Effector memory CD4-positive, alpha-beta T cell (primary cell): ENCODE measurements around the gene CCL4.
"Not testable (repeated sequence)": the region's sequence is repeated elsewhere in the genome, so short reads cannot be mapped to it uniquely, and the experiment has no call there.

ENCODE experiments used
- DNase-seq, 3 donors: peaks; one replicate each; pipeline ENCODE4 v3.0.0-alpha.2; 2020
- H3K27ac ChIP-seq: 2 replicates; pipeline ENCODE4 v1.7.0; 2013; ENCODE audit warnings: mild to moderate bottlenecking, low read length, moderate library complexity; ENCODE audit not compliant: insufficient read depth, poor library complexity, severe bottlenecking
- H3K27me3 ChIP-seq: replicated peaks from 2 replicates; pipeline ENCODE4 v1.7.0; 2013; ENCODE audit warnings: mild to moderate bottlenecking, low read length; ENCODE audit not compliant: insufficient read depth, control insufficient read depth, poor library complexity, severe bottlenecking
- H3K36me3 ChIP-seq: 2 replicates; pipeline ENCODE4 v1.7.0; 2013; ENCODE audit warnings: mild to moderate bottlenecking, low read length, moderate library complexity; ENCODE audit not compliant: control insufficient read depth, insufficient read depth
- H3K4me1 ChIP-seq: 2 replicates; pipeline ENCODE4 v1.7.0; 2013; ENCODE audit warnings: low read length, mild to moderate bottlenecking; ENCODE audit not compliant: control insufficient read depth, insufficient read depth, poor library complexity, severe bottlenecking
- H3K4me3 ChIP-seq: 2 replicates; pipeline ENCODE4 v1.7.0; 2013; ENCODE audit warnings: low read length, low read depth, mild to moderate bottlenecking; ENCODE audit not compliant: insufficient read depth, poor library complexity, severe bottlenecking
- H3K9me3 ChIP-seq: 2 replicates; pipeline ENCODE4 v1.7.0; 2013; ENCODE audit warnings: mild to moderate bottlenecking, low read length, moderate library complexity; ENCODE audit not compliant: control insufficient read depth

Gene CCL4

DNA sequence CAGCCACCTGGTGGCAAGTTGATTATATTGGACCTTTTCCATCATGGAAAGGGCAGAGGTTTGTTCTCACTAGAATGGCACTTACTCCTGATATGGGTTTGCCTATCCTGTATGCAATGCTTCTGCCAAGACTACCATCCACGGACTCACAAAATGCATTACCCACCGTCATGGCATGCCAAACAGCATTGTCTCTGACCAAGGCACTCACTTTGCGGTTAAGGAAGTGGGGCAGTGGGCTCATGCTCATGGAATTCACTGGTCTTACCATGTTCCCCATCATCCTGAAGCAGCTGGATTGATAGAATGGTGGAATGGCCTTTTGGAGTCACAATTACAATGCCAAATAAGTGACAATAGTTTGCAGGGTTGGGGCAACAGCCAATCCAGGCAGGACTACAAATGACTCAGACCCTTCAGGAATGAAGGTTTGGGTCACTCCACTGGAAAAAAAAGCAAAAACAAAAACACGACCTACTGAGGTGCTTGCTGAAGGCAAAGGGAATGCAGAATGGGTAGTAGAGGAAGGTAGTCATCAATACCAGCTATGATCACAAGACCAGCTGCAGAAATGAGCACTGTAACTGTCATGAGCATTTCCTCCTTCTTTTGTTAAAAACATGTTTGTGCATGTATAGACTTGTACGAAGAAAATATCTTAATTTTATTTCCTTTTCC is 11.5 kb downstream of the CCL4 start:
- H3K27ac ChIP-seq, H3K4me3 ChIP-seq, H3K9me3 ChIP-seq, H3K27me3 ChIP-seq, H3K36me3 ChIP-seq, H3K4me1 ChIP-seq, DNase-seq: not testable (repeated sequence)

DNA sequence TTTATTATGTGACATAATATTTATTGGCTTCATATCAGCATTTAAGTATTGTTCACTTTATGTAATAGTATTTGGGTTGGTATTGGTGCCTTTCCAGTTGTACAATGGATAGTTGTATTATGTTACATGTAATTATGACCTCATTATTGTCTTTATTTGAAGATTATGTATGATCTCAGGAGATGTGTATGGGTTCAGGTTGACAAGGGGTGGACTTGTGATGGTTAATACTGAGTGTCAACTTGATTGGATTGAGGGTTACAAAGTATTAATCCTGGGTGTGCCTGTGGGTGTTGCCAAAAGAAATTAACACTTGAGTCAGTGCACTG is 12.0 kb downstream of the CCL4 start:
- not testable (repeated sequence) for H3K4me1 ChIP-seq, DNase-seq, H3K4me3 ChIP-seq, H3K36me3 ChIP-seq, H3K27ac ChIP-seq, H3K27me3 ChIP-seq, H3K9me3 ChIP-seq

DNA sequence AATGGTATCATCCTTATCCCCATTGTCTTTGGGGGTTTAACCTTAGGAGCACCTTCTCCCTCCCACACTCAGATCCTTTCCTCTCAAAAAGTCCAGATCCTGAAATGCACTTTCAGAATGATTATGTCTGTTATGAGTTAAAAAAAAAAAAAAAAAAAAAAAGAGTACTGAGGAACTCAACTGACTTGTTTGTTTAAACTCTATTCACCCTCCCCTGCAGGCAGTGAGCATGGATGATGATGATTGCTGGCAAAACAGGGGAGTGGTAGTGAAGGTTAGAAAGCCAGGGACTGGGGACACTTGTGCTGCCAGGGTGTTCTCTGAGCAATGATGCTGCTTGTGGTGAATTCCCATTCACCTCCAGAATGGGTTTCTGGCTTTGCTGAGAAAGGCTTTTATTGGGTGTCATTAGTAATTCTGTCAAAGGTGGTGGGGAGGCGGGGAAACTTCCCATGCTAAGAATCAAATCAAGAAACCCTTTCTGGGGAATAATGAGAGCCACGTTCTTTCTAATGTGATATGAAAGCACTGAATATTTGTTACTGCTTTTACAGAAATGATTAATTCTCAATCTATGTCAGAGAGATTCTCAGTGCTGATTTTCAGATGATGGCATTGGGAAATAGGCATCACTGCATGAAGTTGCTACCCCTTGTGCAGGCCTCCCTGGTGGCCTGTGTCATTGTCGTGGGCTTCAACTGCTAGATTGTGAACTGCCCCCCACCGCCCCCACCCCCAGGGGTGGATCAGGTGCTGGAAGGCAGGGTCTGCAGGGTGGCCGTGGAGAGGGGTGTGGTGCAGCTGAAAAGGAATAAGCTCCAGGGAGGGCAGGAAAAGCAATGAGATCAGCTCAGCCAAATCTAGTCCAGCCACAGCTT is 14.1 kb downstream of the CCL4 start:
- no peak overlapping the region for H3K27ac ChIP-seq
- H3K36me3 ChIP-seq: no peaks in the 10 kb centered on the region
- no peaks in the 10 kb centered on the region for H3K4me1 ChIP-seq
- H3K4me3 ChIP-seq: no peak overlapping the region
- H3K27me3 ChIP-seq: no peaks in the 10 kb centered on the region
- no peaks in the 10 kb centered on the region for H3K9me3 ChIP-seq
- DNase-seq: no peak

DNA sequence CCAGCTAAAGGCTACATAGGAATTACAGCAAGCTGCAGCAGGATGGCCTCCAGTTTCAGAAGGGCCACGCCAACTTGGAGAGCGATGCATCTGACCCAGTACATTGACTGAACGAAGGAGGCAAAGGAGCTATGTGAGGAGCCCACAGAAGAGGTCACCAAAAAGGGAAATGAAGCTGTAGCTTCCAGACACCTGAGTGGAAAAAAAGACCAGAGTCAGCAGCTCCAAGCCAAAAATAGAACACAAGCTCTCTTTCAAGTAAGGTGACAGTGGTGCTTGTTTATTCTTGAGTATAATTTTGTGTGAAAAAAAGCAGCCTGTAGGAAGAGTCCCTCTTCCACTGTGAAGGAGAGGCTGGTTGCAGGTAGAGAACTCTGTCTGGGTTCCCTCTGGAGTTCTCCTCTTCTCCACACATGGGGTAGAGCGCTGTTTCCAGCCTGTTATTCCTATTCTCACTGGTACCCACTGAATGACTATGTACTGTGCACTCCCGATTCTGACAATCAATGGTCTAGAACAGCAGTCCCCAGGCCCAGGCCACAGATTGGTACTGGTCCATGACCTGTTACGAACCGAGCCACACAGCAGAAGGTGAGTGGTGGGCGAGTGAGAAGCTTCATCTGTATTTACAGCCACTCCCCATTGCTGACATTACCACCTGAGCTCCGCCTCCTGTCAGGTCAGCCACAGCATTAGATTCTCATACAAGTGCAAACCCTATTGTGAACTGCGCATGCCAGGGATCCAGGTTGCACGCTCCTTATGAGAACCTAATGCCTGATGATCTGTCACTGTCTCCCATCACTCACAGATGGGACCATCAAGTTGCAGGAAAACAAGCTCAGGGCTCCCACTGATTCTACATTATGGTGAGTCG is 15.1 kb downstream of the CCL4 start:
- Histone ChIP-seq H3K4me3 (no peak overlapping the region), H3K4me1 (no peaks in the 10 kb centered on the region), H3K27me3 (no peaks in the 10 kb centered on the region), H3K9me3 (no peaks in the 10 kb centered on the region), H3K36me3 (no peaks in the 10 kb centered on the region), H3K27ac (no peak overlapping the region)
- no peak for DNase-seq

DNA sequence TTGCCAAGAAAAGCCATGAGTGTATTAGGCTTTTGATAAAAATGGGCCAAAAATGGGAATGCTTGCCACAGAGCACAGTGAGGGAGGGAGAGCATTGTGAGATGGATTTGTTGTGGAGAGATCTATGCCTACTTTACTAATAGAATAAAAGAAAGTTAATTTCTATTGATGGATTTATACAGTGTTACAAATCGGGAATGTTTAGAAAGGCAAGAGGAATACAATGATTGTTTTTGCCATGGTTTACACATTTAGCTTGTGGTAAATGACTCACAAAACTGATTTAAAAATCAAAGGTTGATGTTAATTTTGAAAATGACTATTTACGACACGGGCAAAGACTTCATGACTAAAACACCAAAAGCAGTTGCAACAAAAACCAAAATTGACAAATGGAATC is 16.6 kb downstream of the CCL4 start:
- no peak overlapping the region for H3K27ac ChIP-seq
- no peak for DNase-seq
- H3K4me1 ChIP-seq: no peaks in the 10 kb centered on the region
- no peak overlapping the region for H3K4me3 ChIP-seq
- no peaks in the 10 kb centered on the region for H3K27me3 ChIP-seq
- no peaks in the 10 kb centered on the region for H3K9me3 ChIP-seq
- no peaks in the 10 kb centered on the region for H3K36me3 ChIP-seq

DNA sequence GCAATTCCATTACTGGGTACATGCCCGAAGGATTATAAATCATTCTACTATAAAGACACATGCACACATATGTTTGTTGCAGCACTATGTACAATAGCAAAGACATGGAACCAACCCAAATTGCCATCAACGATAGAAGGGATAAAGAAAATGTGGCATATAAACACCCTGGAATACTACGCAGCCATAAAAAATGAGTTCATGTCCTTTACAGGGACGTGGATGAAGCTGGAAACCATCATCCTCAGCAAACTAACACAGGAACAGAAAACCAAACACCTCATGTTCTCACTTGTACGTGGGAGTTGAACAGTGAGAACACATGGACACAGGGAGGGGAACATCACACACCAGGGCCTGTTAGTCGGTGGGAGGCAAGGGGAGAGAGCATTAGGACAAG is 17.5 kb downstream of the CCL4 start:
- H3K27me3 ChIP-seq: not testable (repeated sequence)

DNA sequence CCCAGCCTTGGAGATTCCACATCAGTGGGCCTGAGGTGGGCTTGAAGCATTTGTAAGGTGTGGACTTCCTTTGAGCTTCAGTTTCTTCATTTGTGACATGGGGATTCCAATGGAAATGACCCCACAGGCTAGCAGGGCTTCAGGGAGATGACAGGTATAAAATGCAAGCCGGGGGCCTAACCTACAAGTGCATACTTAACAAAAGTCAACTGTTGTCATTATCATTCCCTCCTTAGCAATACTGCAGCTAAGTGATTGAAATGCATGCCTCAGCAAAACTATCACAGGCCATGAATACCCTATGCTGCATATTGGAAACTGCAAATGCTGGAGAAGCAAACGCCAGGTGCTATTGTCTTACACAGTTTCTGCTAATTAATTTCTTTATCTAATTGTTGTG is 19.8 kb downstream of the CCL4 start:
- DNase-seq: no peak
- Histone ChIP-seq H3K27me3 (no peaks in the 10 kb centered on the region), H3K4me1 (no peaks in the 10 kb centered on the region)

More for the DNA sequence above, 17.5 kb downstream of the CCL4 start:
- not testable (repeated sequence) for H3K36me3 ChIP-seq, H3K9me3 ChIP-seq, H3K27ac ChIP-seq, H3K4me1 ChIP-seq, H3K4me3 ChIP-seq, DNase-seq

DNA sequence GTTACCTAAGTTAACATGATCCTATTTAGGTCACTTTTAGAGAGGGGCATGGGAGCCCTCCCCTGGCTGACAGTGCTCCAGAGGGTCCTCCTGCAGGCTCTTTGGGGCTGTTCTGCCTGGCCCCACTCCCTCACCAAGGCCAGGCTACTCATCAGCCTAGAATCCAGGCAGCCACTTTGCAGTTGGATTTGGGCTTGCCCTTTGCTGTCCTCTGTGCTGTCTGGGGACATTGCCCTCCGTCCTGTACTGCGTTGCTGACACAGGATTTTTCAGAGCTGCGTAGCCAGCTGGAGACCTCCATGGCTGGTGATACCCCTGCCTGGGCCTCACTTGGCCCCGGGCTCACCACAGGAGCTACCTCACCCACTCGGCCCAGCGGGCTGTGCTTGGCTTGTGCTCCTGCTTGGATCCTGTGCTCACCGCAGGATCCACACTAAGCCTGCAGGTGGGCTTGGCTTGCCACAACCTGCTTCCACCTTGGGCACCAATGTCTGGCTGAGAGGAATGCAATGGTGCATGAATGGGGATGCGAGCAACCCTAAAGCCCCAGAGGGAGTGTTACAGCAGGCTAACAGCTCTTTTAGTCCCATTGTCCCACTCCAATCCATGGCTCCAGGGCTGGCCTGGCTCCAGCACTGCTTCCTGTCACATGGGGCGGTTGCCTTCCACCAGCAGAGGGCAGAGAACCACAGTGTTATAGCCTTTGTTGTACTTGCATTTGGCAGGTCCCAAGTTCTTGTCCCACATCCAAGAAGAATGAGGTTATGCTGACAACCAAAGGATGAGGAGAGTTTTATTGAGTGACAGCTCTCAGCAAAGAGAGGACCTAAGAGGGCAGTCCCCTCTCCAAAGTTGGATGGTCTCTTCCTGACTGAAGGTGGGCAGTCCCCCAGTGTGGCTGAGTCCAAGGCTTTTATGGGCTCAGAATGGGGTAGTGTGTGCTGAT is 21.5 kb downstream of the CCL4 start:
- no peak for DNase-seq
- H3K9me3 ChIP-seq: peaks cover 3% of the 10 kb centered on the region
- no peaks in the 10 kb centered on the region for H3K27me3 ChIP-seq
- no peaks in the 10 kb centered on the region for H3K36me3 ChIP-seq
- no peak overlapping the region for H3K27ac ChIP-seq
- H3K4me3 ChIP-seq: no peak overlapping the region
- no peaks in the 10 kb centered on the region for H3K4me1 ChIP-seq

More for the DNA sequence above, 19.8 kb downstream of the CCL4 start:
- Histone ChIP-seq H3K9me3 (peaks cover 3% of the 10 kb centered on the region), H3K4me3 (no peak overlapping the region), H3K27ac (no peak overlapping the region), H3K36me3 (no peaks in the 10 kb centered on the region)

DNA sequence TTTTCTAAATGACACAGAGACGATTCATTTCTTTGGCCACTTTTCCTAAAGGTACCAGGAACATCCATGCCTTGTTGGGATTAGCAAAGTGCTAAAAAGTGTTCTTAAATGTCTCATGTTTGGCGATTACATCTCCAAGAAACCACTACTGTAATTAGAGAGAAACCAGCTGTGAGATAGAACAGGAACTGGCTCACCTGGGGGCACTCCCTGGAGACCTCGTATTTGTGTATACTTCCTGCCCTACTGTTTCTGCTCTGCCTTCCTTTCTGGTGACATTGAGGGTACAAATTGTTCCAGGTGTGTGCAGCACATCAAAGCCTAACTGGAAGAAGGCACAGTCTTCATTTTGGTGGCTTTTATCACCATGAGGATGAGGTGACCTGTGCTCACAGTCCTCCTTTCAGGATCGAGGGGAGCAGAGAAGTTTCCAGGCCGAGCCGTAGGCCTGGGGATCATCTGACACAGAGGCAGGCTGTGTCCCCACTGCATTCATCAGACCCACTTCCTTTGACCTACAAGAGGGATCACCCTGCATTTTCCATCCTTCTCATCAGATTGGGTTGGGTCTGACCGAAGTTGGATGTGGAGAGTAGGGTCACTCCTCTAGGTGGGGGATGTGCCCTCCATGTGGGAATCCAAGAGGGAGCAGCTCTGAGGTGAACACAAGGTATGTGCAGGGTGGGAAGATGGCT is 23.7 kb downstream of the CCL4 start:
- H3K36me3 ChIP-seq: no peaks in the 10 kb centered on the region
- peaks cover 3% of the 10 kb centered on the region for H3K9me3 ChIP-seq
- H3K4me1 ChIP-seq: no peaks in the 10 kb centered on the region
- no peak for DNase-seq
- H3K27ac ChIP-seq: no peak overlapping the region
- no peak overlapping the region for H3K4me3 ChIP-seq
- no peaks in the 10 kb centered on the region for H3K27me3 ChIP-seq
